H9 (cell line): ENCODE data around the gene CFDP1. TPM values are rescaled to one million over a fixed set of nuclear protein-coding genes. Genes with fewer than 3 reads are reported as not detected.
A peak's percentile ranks its signal among the peaks of the same experiment; 100 is the strongest.

Source experiments
- DNase-seq: peaks from one replicate; pipeline ENCODE4 v3.0.0-alpha.2; 2017
- H2AFZ ChIP-seq: one replicate; pipeline ENCODE4 v1.6.1; 2013; ENCODE audit warnings: mild to moderate bottlenecking, low read length, control low read depth, moderate library complexity
- H2AK5ac ChIP-seq: 2 replicates; pipeline ENCODE4 v1.6.1; 2013; ENCODE audit warnings: low read length, control low read depth, mixed read lengths; ENCODE audit not compliant: insufficient read length
- H2BK120ac ChIP-seq: one replicate; pipeline ENCODE4 v1.6.1; 2013; ENCODE audit warnings: low read depth, mild to moderate bottlenecking, low read length, control low read depth, inconsistent platforms; ENCODE audit not compliant: poor library complexity, severe bottlenecking
- H2BK12ac ChIP-seq: 2 replicates; pipeline ENCODE4 v1.6.1; 2013; ENCODE audit warnings: low read length, control low read depth, mixed read lengths, low read depth; ENCODE audit not compliant: insufficient read length
- H2BK15ac ChIP-seq: 2 replicates; pipeline ENCODE4 v1.6.1; 2013; ENCODE audit warnings: low read depth, low read length, control low read depth
- H2BK20ac ChIP-seq: one replicate; pipeline ENCODE4 v1.6.1; 2013; ENCODE audit warnings: low read depth, mild to moderate bottlenecking, low read length, control low read depth, inconsistent platforms; ENCODE audit not compliant: poor library complexity, severe bottlenecking
- H2BK5ac ChIP-seq: 2 replicates; pipeline ENCODE4 v1.6.1; 2013; ENCODE audit warnings: low read length, control low read depth, mixed read lengths; ENCODE audit not compliant: insufficient read length
- H3K14ac ChIP-seq: 2 replicates; pipeline ENCODE4 v1.6.1; 2013; ENCODE audit warnings: low read length, control low read depth; ENCODE audit not compliant: insufficient read depth
- H3K18ac ChIP-seq: 2 replicates; pipeline ENCODE4 v1.6.1; 2013; ENCODE audit warnings: low read depth, mild to moderate bottlenecking, mixed read lengths, low read length, control low read depth; ENCODE audit not compliant: insufficient read length
- H3K23ac ChIP-seq: 2 replicates; pipeline ENCODE4 v1.6.1; 2013; ENCODE audit warnings: low read length, control low read depth, mixed read lengths, low read depth; ENCODE audit not compliant: insufficient read length
- H3K23me2 ChIP-seq: 2 replicates; pipeline ENCODE4 v1.6.1; 2013; ENCODE audit warnings: low read depth, mild to moderate bottlenecking, mixed read lengths, low read length, control low read depth; ENCODE audit not compliant: insufficient read length, poor library complexity, severe bottlenecking
- H3K27ac ChIP-seq: 2 replicates; pipeline ENCODE4 v1.5.1; 2013; ENCODE audit warnings: low read length, control low read depth, mixed read lengths, low read depth; ENCODE audit not compliant: insufficient read length
- H3K27me3 ChIP-seq: 2 replicates; pipeline ENCODE4 v1.6.1; 2013; ENCODE audit warnings: low read length, control low read depth, inconsistent platforms; ENCODE audit not compliant: insufficient read depth
- H3K4ac ChIP-seq: 2 replicates; pipeline ENCODE4 v1.6.1; 2013; ENCODE audit warnings: low read depth, mild to moderate bottlenecking, control low read depth, inconsistent platforms, low read length, moderate library complexity
- H3K4me1 ChIP-seq: 2 replicates; pipeline ENCODE4 v1.6.1; 2013; ENCODE audit warnings: low read length, control low read depth, inconsistent platforms; ENCODE audit not compliant: insufficient read depth
- H3K4me2 ChIP-seq: 2 replicates; pipeline ENCODE4 v1.6.1; 2013; ENCODE audit warnings: low read length, control low read depth, mixed read lengths; ENCODE audit not compliant: insufficient read length, insufficient read depth
- H3K56ac ChIP-seq: 2 replicates; pipeline ENCODE4 v1.6.1; 2013; ENCODE audit warnings: low read depth, mild to moderate bottlenecking, mixed read lengths, low read length, control low read depth; ENCODE audit not compliant: insufficient read length
- H3K79me1 ChIP-seq: 2 replicates; pipeline ENCODE4 v1.6.1; 2013; ENCODE audit warnings: low read depth, mild to moderate bottlenecking, moderate library complexity, low read length, control low read depth, inconsistent platforms; ENCODE audit not compliant: insufficient read depth, poor library complexity, severe bottlenecking
- H3K79me2 ChIP-seq: 2 replicates; pipeline ENCODE4 v1.6.1; 2013; ENCODE audit warnings: low read length, control low read depth, inconsistent platforms; ENCODE audit not compliant: insufficient read depth
- H3K9ac ChIP-seq: 2 replicates; pipeline ENCODE4 v1.6.1; 2013; ENCODE audit warnings: low read length, control low read depth, mixed read lengths; ENCODE audit not compliant: insufficient read length; ENCODE audit errors: extremely low read depth
- H3K9me3 ChIP-seq: one replicate; pipeline ENCODE4 v1.6.1; 2013; ENCODE audit warnings: low read depth, low read length, inconsistent platforms; ENCODE audit not compliant: control insufficient read depth
- H3T11ph ChIP-seq: one replicate; pipeline ENCODE4 v1.6.1; 2013; ENCODE audit warnings: mild to moderate bottlenecking, low read length, control low read depth, inconsistent platforms
- H4K20me1 ChIP-seq: one replicate; pipeline ENCODE4 v1.6.1; 2013; ENCODE audit not compliant: control insufficient read depth, insufficient read length, insufficient read depth
- H4K5ac ChIP-seq: 2 replicates; pipeline ENCODE4 v1.6.1; 2013; ENCODE audit warnings: low read depth, mild to moderate bottlenecking, mixed read lengths, low read length, control low read depth; ENCODE audit not compliant: insufficient read length
- H4K8ac ChIP-seq: replicated peaks from 2 replicates; pipeline ENCODE4 v1.6.1; 2013; ENCODE audit warnings: low read length, control low read depth, mixed read lengths, low read depth; ENCODE audit not compliant: insufficient read length
- H4K91ac ChIP-seq: 2 replicates; pipeline ENCODE4 v1.6.1; 2013; ENCODE audit warnings: low read depth, mild to moderate bottlenecking, moderate library complexity, mixed read lengths, low read length, control low read depth; ENCODE audit not compliant: insufficient read length
- H3K27ac Mint-ChIP-seq, 3 experiments: 2 replicates in 2 of 3; 3 replicates in 1 of 3; pipeline ENCODE4 v1.8.0; 2020 to 2021; ENCODE audit warnings: mixed read lengths in 3 of 3, mild to moderate bottlenecking in 1 of 3, moderate library complexity in 1 of 3
- H3K27me3 Mint-ChIP-seq: 2 replicates; pipeline ENCODE4 v1.8.0; 2021; ENCODE audit warnings: low read depth, mild to moderate bottlenecking, moderate library complexity, mixed read lengths
- H3K36me3 Mint-ChIP-seq, 3 experiments: 2 replicates in 2 of 3; 3 replicates in 1 of 3; pipeline ENCODE4 v1.8.0; 2020 to 2021; ENCODE audit warnings: low read depth in 3 of 3, mixed read lengths in 3 of 3; ENCODE audit not compliant: insufficient read depth in 1 of 3
- H3K4me1 Mint-ChIP-seq, 2 experiments: 2 replicates each; pipeline ENCODE4 v1.8.0; 2020; ENCODE audit warnings: mixed read lengths in 2 of 2
- H3K4me3 Mint-ChIP-seq, 2 experiments: 2 replicates in 1 of 2; 3 replicates in 1 of 2; pipeline ENCODE4 v1.8.0; 2020 to 2021; ENCODE audit warnings: mild to moderate bottlenecking in 2 of 2, mixed read lengths in 2 of 2, moderate library complexity in 1 of 2
- H3K9me3 Mint-ChIP-seq, 2 experiments: 2 replicates in 1 of 2; 3 replicates in 1 of 2; pipeline ENCODE4 v1.8.0; 2020; ENCODE audit warnings: mild to moderate bottlenecking in 2 of 2, mixed read lengths in 2 of 2, moderate library complexity in 1 of 2
- CTCF ChIP-seq: fragments of 200-600 bp; sonication (generic); conservative IDR thresholded peaks from 3 replicates; pipeline ENCODE4 v1.8.0; 2021; ENCODE audit warnings: antibody characterized with exemption, mild to moderate bottlenecking
- WGBS: extraction: QIAGEN DNeasy Blood & Tissue Kit; methylation state at CpG from one replicate; pipeline ENCODE4 v1.1.7; 2013; ENCODE audit warnings: missing lambda C conversion rate, low lambda C conversion rate, mixed read lengths; ENCODE audit not compliant: insufficient read length; ENCODE audit errors: extremely low coverage; 5-methylcytosine and 5-hydroxymethylcytosine counted together
- total RNA-seq: library from RNA; stranded (reverse); gene quantifications from 2 replicates; pipeline ENCODE4 v1.2.1, GENCODE V29; 2021

Gene CFDP1
- total RNA-seq, 1 experiment from 2014 or later: 89.2 TPM

GRCh38 chr16:75248142-75248535 is 185.2 kb downstream of the CFDP1 start:
- no peak overlapping the region for H3K23ac ChIP-seq
- peaks cover 11% of the 10 kb centered on the region for H3K79me1 ChIP-seq
- no peak overlapping the region for H3K9ac ChIP-seq
- H3K4me1 ChIP-seq: peaks cover 13% of the 10 kb centered on the region; the same call in 1 of the 2 replicates
- TF ChIP-seq CTCF: no peak
- no peak overlapping the region for H4K8ac ChIP-seq
- H3K4ac ChIP-seq: no peak overlapping the region
- peaks cover 13% of the 10 kb centered on the region for H3K23me2 ChIP-seq
- no peak overlapping the region for H2BK5ac ChIP-seq
- WGBS: no CpG with 5 or more reads among the region's 13 CpGs
- no peak overlapping the region for H2BK15ac ChIP-seq
- H3K27ac ChIP-seq: no peak overlapping the region
- no peak overlapping the region for H2BK120ac ChIP-seq
- H3K36me3 Mint-ChIP-seq: peaks cover 5 to 9% (median 5%) of the 10 kb centered on the region in 3 experiments; a peak in 5 of 7 replicates
- no peak overlapping the region for H2BK12ac ChIP-seq
- H4K91ac ChIP-seq: no peak overlapping the region
- H3K27me3 ChIP-seq: no peaks in the 10 kb centered on the region
- no peak overlapping the region for H3T11ph ChIP-seq
- no peaks in the 10 kb centered on the region; the same call in 1 of the 2 replicates for H3K27me3 Mint-ChIP-seq
- DNase-seq: no peak
- no peak overlapping the region for H2BK20ac ChIP-seq
- no peaks in the 10 kb centered on the region for H3K9me3 Mint-ChIP-seq
- H3K4me3 Mint-ChIP-seq: no peak overlapping the region
- H2AK5ac ChIP-seq: no peak overlapping the region
- no peak overlapping the region for H3K4me2 ChIP-seq
- no peak overlapping the region for H3K14ac ChIP-seq
- no peak overlapping the region for H3K56ac ChIP-seq
- peaks cover 55 to 65% of the 10 kb centered on the region in 2 experiments for H3K4me1 Mint-ChIP-seq
- no peak overlapping the region for H2AFZ ChIP-seq
- peak overlapping the region in 2 of 3 experiments; percentile 32 to 97; a peak in 5 of 7 replicates for H3K27ac Mint-ChIP-seq
- no peak overlapping the region for H4K5ac ChIP-seq
- no peaks in the 10 kb centered on the region for H4K20me1 ChIP-seq
- H3K9me3 ChIP-seq: no peaks in the 10 kb centered on the region
- peaks cover 53% of the 10 kb centered on the region; the same call in 1 of the 2 replicates for H3K79me2 ChIP-seq
- H3K18ac ChIP-seq: no peak overlapping the region
